CD4-positive, alpha-beta T cell treated with Interleukin-4 for 1 hour (primary cell): Measurements from ENCODE around the gene CPEB3.
"Not testable (repeated sequence)": the region's sequence is repeated elsewhere in the genome, so short reads cannot be mapped to it uniquely, and the experiment has no call there.

Experiments used
- DNase-seq, 2 donors: peaks; one replicate each; pipeline ENCODE4 v3.0.0-alpha.2; 2020 to 2022

Gene CPEB3

GRCh38 chr10:92131275-92131820 is 159.5 kb downstream of the CPEB3 start:
- DNase-seq = no peak

GRCh38 chr10:92130622-92131274 is 160.1 kb downstream of the CPEB3 start:
- no peak for DNase-seq

- DNase-seq = no peak
Observed at GRCh38 chr10:92126100-92126650, 164.7 kb downstream of the CPEB3 start.

DNA sequence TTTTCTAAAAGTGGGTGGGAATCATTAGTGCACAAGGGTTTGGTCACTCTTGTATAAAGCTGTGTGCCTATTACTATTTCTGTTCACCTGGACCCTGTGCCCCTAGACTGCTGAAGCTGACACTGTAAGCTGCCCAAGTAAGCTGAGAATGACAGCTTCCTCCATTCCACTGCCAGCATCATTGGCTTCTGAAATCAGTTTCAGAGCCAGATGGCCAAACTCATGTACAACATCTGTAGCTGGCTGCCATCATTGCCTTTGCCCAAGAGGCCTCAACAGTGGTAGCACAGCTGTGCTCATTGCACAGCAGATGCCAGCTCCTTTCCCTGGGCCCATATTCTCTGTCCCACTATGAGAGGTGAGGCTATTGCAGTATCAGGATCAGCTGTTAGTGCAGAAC is 165.7 kb downstream of the CPEB3 start:
- no peak for DNase-seq

DNA sequence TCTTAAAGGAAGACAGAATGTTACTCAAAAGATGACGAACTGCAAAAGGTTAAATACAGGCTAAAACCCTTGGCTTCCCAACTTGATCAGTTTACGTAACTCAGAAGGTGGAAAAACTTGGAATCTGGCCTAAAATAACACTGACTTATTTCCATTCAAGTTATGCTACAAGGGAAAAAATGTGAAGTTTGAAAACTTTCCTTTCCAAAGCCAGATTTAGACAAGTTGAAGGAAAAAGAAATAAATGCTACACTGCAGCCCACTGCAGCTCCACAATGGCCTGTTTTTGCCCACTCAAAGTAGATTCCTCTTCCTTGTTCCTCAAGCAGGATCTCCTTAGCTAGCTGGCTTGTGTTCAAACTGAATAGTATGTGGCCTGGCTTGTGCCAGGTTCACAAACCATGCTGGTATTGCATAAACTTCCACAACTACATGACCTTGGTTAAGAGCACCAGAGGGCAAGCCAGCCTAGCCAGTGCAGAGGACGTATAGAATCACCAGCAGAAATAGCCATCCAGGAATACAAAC is 166.2 kb downstream of the CPEB3 start:
- DNase-seq = no peak

- DNase-seq = no peak
Observed at GRCh38 chr10:92124020-92124419, 166.9 kb downstream of the CPEB3 start.

DNA sequence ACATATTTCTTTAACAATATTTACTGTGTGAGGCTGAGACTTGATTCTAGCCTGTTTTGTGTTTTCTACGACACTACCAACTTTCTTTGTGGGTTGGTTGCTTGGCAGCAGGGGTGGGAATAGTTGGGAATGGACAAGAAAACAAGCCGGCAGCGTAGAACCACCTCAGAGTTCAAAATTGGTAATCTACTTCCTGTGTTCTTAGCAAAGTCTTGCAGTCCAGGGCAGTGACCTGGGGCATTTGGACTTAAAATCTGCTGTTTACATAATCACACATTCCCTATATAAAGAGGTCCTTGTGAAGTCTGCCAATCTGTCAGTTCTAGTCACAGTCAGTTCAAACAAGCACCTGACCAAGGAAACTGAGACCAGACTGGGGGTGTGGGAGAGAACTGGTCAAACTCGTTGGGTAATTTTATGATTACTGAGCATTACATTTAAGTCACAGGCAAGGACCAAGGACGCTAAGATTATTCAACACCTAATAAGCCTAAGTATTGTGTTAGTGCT is 167.9 kb downstream of the CPEB3 start:
- DNase-seq = no peak

GRCh38 chr10:92121686-92122492 is 169.0 kb downstream of the CPEB3 start:
- DNase-seq = no peak

GRCh38 chr10:92119340-92119739 is 171.5 kb downstream of the CPEB3 start:
- no peak for DNase-seq

GRCh38 chr10:92114917-92115316 is 176.0 kb downstream of the CPEB3 start:
- DNase-seq = not testable (repeated sequence)

DNA sequence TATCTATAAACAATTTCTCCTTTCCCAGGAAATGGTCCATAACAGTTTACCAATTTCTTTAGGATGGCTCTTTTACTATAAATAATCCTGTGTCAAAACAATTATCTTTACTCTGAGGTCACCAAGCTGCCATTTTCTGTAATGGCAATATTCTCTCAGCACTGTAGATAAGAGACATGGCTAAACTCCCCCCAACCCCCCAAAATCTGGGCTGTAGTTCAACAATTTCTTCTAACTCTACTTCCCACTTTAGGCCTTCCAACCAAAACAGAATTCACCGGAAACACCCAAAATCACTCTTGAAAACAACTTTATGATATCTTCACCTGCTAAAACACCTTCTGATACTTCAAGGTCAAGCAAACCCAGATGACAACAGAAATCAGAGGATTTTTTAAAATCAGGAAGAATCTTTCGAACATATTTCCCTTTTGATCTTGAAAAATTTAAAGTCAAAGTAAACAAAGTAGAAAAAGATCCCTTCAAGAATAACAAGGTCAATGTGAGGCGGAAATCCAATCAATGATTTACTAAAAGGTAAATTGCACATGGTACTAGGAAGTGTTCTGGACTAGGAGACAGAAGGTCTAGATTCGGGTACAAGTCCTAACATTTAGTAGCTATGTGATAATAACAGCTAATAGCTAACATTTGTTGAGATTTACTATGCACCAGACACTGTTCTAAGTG is 176.8 kb downstream of the CPEB3 start:
- no peak for DNase-seq

DNA sequence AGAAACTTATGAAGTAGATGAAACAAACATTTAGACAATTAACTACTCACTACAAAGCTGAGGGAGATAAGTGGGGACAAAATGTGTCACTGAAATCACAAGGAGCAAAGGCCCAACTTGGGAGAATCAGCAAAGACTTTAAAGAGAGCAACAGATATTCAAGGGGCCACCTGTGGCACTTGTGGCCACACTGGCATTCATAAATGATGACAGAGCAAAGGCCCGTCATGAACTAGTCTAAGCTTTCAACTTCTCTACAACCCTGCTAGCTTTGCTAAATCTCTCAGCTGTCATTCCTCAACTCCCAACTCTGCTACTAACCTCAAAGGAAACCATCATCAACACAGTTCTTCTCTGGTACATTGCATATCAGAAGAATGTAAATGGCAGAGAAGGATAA is 178.4 kb downstream of the CPEB3 start:
- no peak for DNase-seq

- DNase-seq = no peak
Observed at GRCh38 chr10:92111336-92111939, 179.4 kb downstream of the CPEB3 start.

- no peak for DNase-seq
Observed at GRCh38 chr10:92110039-92110794, 180.7 kb downstream of the CPEB3 start.

GRCh38 chr10:92108747-92109146 is 182.1 kb downstream of the CPEB3 start:
- no peak for DNase-seq

DNA sequence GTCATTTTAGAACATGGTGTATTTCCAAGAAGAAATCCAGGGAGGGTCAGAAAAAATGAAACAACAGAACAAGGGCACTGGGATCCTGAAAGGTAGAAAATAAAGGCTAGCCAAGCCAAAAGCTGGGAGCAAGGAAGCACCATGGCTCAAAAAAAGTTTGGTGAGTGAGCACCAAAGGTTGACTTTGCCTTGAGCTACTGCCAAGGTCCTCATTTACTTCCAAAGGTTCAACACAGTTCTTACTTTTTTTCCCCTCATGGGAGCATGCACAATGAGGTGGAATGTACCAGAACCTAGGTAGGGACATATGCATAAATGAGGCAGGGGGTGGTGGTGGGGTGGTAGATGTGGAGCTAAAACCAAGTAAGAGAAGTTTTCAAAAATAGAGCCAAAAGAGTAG is 182.8 kb downstream of the CPEB3 start:
- DNase-seq = no peak

DNA sequence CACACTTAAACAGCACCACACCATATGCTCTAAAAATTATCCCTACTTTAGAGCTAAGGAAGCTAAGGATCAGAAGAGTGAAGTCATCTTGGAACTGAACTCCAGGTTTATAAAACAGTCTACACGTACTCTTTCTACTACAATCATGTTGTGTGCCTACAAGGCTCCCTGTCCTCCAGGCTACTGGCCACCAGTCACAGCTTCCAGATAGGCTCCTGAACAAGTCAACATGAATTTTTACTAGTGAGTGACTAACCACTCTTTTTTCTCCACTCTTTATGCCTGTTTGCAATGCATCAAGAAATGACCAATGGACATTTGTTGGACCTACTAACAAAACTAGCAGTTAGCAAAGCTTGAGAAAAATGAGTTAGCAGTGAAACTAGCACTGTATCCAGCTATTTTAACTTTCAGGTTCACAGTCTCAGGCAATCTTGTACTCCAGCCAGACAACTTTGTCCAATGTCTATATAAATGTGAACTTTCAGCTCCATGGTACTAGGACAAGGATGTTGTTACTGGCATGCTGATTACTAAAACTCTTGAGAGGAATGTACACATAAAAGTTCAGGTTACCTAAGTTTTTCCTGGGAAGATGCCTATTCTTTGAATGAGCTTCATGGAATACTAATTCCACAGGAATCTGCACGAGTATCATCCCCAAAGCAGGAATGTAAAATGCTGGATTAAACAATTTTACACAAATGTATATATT is 187.3 kb downstream of the CPEB3 start:
- no peak for DNase-seq

- no peak for DNase-seq
Observed at GRCh38 chr10:92102601-92103213, 188.2 kb downstream of the CPEB3 start.

GRCh38 chr10:92094960-92095359 is 195.9 kb downstream of the CPEB3 start:
- DNase-seq = no peak

DNA sequence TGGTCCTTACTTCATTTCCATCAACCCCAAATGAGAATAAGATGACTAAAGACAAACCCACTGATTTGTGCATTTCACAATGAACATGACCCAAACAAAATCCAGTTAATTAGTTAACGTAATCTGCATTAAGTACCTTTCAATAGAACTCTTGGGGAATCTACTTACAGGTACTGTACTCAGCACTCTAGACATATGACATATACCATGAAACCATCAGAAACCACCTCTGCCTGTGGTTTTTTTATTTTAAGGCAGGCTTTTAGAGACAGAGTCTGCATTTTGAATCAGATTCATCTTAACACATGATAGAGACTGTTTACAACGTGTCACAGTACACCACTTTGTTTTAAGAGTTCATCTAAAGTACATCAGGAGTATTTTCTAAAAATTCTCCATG is 198.9 kb downstream of the CPEB3 start:
- DNase-seq = no peak
